ENCODE results near the gene TRAF3IP1. TPM values are rescaled to one million over a fixed set of nuclear protein-coding genes. Genes with fewer than 3 reads are reported as not detected.

TRAF3IP1 gene
- total RNA-seq, 4 donors from 2014 or later, result 8.5 to 20.8 (median 10.9) TPM

- peaks cover 20 to 31% of the 10 kb centered on the region in 2 donors for H3K4me1 ChIP-seq
- in situ Hi-C loops (cut with MboI; ENCODE audit: low sequenced_read_pairs in 4 of 4), result no loop called here
These were observed 61.2 kb downstream of the TRAF3IP1 start for GRCh38 chr2:238381341-238382115.

DNA sequence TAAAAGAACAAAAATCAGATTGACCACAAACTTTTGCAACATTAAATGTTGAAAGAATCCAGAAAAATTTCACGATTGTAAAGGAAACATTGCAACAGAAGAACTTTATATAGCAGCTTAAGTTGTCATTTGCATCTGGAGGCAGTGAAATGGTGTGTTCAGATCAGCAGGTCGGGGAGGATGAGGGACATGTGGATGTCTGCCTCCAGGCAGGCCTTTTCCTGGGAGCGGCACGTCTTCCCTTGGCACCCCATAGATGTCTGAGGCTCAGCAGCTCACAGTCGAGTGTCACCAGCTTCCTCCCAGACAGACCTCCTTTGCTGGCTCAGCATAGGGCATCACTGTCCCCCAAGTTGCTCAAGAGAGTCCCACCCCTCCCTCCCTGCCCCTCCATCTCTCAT lies 62.1 kb downstream of the TRAF3IP1 start:
- H3K36me3 ChIP-seq, result no peaks in the 10 kb centered on the region
- no peak overlapping the region for H3K27ac ChIP-seq
- in situ Hi-C loops (cut with MboI; ENCODE audit: low sequenced_read_pairs in 4 of 4) (no loop called here), intact Hi-C loops (cut with DNase I; ENCODE audit: low total_unique reads) (no loop called here)
- DNase-seq, result no peak
- no peaks in the 10 kb centered on the region for H3K9me3 ChIP-seq
- H3K27me3 ChIP-seq, result no peaks in the 10 kb centered on the region
- H3K4me1 ChIP-seq, result peaks cover 20 to 24% of the 10 kb centered on the region in 2 donors
- TF ChIP-seq, protein P1, sequence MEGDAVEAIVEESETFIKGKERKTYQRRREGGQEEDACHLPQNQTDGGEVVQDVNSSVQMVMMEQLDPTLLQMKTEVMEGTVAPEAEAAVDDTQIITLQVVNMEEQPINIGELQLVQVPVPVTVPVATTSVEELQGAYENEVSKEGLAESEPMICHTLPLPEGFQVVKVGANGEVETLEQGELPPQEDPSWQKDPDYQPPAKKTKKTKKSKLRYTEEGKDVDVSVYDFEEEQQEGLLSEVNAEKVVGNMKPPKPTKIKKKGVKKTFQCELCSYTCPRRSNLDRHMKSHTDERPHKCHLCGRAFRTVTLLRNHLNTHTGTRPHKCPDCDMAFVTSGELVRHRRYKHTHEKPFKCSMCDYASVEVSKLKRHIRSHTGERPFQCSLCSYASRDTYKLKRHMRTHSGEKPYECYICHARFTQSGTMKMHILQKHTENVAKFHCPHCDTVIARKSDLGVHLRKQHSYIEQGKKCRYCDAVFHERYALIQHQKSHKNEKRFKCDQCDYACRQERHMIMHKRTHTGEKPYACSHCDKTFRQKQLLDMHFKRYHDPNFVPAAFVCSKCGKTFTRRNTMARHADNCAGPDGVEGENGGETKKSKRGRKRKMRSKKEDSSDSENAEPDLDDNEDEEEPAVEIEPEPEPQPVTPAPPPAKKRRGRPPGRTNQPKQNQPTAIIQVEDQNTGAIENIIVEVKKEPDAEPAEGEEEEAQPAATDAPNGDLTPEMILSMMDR (IDR thresholded peaks at IDR 0.05 in 4 of 5, conservative IDR thresholded peaks at IDR 0.05 in 1 of 5), result no peak
- no peak for TF ChIP-seq POLR2A (IDR thresholded peaks at IDR 0.05)
- ATAC-seq, result no peak
- H3K4me3 ChIP-seq, result no peak overlapping the region

More at GRCh38 chr2:238381341-238382115, 61.2 kb downstream of the TRAF3IP1 start:
- no peak overlapping the region for H3K27ac ChIP-seq
- no peak overlapping the region for H3K4me3 ChIP-seq
- no peaks in the 10 kb centered on the region for H3K27me3 ChIP-seq
- intact Hi-C loops (cut with DNase I; ENCODE audit: low total_unique reads), result no loop called here
- no peaks in the 10 kb centered on the region for H3K9me3 ChIP-seq
- H3K36me3 ChIP-seq, result no peaks in the 10 kb centered on the region
- DNase-seq (no peak), ATAC-seq (no peak)
- no peak for TF ChIP-seq POLR2A (IDR thresholded peaks at IDR 0.05)
- TF ChIP-seq, protein P1 (IDR thresholded peaks at IDR 0.05 in 4 of 5, conservative IDR thresholded peaks at IDR 0.05 in 1 of 5), result no peak

DNA sequence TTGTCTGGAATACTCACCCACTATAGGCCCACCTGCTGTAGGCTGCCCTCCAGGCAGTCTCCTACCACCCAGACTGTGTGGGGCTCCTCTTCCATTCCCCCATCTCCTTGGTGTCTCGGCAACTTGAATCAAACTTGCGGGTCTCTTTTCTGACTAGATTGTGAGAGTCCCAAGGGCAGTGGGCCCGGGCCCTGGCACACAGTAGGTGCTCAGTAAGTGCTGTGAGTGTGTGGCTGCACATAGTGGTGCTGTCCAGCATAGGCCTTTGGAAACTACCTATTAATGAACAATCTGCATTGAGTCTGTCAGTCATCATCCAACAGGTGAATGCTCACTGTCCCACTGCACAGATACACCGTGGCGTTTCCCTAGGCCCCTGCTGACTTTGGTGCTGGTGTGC lies 62.8 kb downstream of the TRAF3IP1 start:
- peaks cover 16% of the 10 kb centered on the region in 2 donors for H3K4me1 ChIP-seq
- no peaks in the 10 kb centered on the region for H3K9me3 ChIP-seq
- no peak for TF ChIP-seq POLR2A (IDR thresholded peaks at IDR 0.05)
- TF ChIP-seq, protein P1 (IDR thresholded peaks at IDR 0.05 in 4 of 5, conservative IDR thresholded peaks at IDR 0.05 in 1 of 5), result no peak

GRCh38 chr2:238383743-238384380 lies 63.5 kb downstream of the TRAF3IP1 start:
- Histone ChIP-seq H3K9me3 (no peaks in the 10 kb centered on the region), H3K4me1 (peaks cover 10 to 11% of the 10 kb centered on the region in 2 donors), H3K27me3 (no peaks in the 10 kb centered on the region), H3K36me3 (no peaks in the 10 kb centered on the region), H3K27ac (no peak overlapping the region), H3K4me3 (no peak overlapping the region)
- in situ Hi-C loops (cut with MboI; ENCODE audit: low sequenced_read_pairs in 4 of 4), result no loop called here
- TF ChIP-seq, protein P1 (IDR thresholded peaks at IDR 0.05 in 4 of 5, conservative IDR thresholded peaks at IDR 0.05 in 1 of 5), result no peak
- TF ChIP-seq POLR2A (IDR thresholded peaks at IDR 0.05), result no peak
- intact Hi-C loops (cut with DNase I; ENCODE audit: low total_unique reads), result no loop called here
- ATAC-seq (no peak), DNase-seq (no peak)

More for the DNA sequence above, 62.8 kb downstream of the TRAF3IP1 start:
- in situ Hi-C loops (cut with MboI; ENCODE audit: low sequenced_read_pairs in 4 of 4) (no loop called here), intact Hi-C loops (cut with DNase I; ENCODE audit: low total_unique reads) (no loop called here)
- H3K27ac ChIP-seq, result no peak overlapping the region
- no peaks in the 10 kb centered on the region for H3K36me3 ChIP-seq
- no peaks in the 10 kb centered on the region for H3K27me3 ChIP-seq
- ATAC-seq (no peak), DNase-seq (no peak)
- H3K4me3 ChIP-seq, result no peak overlapping the region
